K562 (cell line): ENCODE measurements around the gene LIF. TPM values are rescaled to one million over a fixed set of nuclear protein-coding genes. Genes with fewer than 3 reads are reported as not detected.

Experiments used
- BACH1 ChIP-seq: fragments of 200-800 bp; sonication (Bioruptor generic); IDR thresholded peaks from 2 replicates; pipeline ENCODE4 v1.6.1; 2016; ENCODE audit warnings: missing genetic modification characterization, missing compliant biosample characterization
- E2F5 ChIP-seq: sonication (generic); formaldehyde crosslinking; IDR thresholded peaks from 2 replicates; pipeline ENCODE4 v1.8.0; 2022; ENCODE audit warnings: mild to moderate bottlenecking, missing genetic modification reagents
- ERF ChIP-seq: fragments of 450-650 bp; formaldehyde crosslinking; IDR thresholded peaks from 2 replicates; pipeline ENCODE4 v1.4.0; 2020; ENCODE audit warnings: mild to moderate bottlenecking, mixed read lengths
- MAFF ChIP-seq: IDR thresholded peaks from 2 replicates; pipeline ENCODE4 v1.6.1; 2012; ENCODE audit warnings: low read length, improper control_type of control experiment
- NBN ChIP-seq: fragments of 450-650 bp; IDR thresholded peaks from 2 replicates; pipeline ENCODE4 v1.6.1; 2016; ENCODE audit warnings: low read depth, mild to moderate bottlenecking
- NFYB ChIP-seq: IDR thresholded peaks from 2 replicates; pipeline ENCODE4 v1.6.1; 2011; ENCODE audit warnings: mild to moderate bottlenecking, moderate library complexity; ENCODE audit not compliant: insufficient read length; ENCODE audit errors: extremely low read depth
- PCBP1 ChIP-seq: fragments of 200-400 bp; formaldehyde crosslinking; IDR thresholded peaks from 2 replicates; pipeline ENCODE4 v1.6.1; 2018; ENCODE audit warnings: mild to moderate bottlenecking, low read depth, low read length; ENCODE audit not compliant: poor library complexity, severe bottlenecking
- RBM39 ChIP-seq: fragments of 200-400 bp; formaldehyde crosslinking; optimal IDR thresholded peaks from 2 replicates; pipeline ENCODE3; 2018; ENCODE audit warnings: low read depth, low read length
- RCOR1 ChIP-seq, 2 experiments: IDR thresholded peaks; 2 replicates each; pipeline ENCODE4 v1.6.1; 2012; ENCODE audit warnings: low read depth in 2 of 2, low read length in 2 of 2, borderline replicate concordance in 1 of 2, improper control_type of control experiment in 1 of 2
- TSHZ1 ChIP-seq: fragments of 250-450 bp; sonication (Bioruptor Pico); IDR thresholded peaks from 2 replicates; pipeline ENCODE4 v1.4.0; 2020; ENCODE audit warnings: mild to moderate bottlenecking, moderate library complexity
- ZFX ChIP-seq: sonication (generic); formaldehyde crosslinking; IDR thresholded peaks from 2 replicates; pipeline ENCODE4 v1.8.0; 2022; ENCODE audit warnings: mild to moderate bottlenecking, missing genetic modification reagents, moderate library complexity
- ZNF318 ChIP-seq, 2 experiments: fragments of 450-650 bp; IDR thresholded peaks; 2 replicates each; pipeline ENCODE4 v1.6.1; 2016; ENCODE audit warnings: mild to moderate bottlenecking in 2 of 2, borderline replicate concordance in 1 of 2, low read depth in 1 of 2, moderate library complexity in 1 of 2
- polyA plus RNA-seq, 8 experiments: library from polyadenylated mRNA; depleted of rRNA in 4 of 8; stranded (reverse) in 5 of 8; unstranded in 3 of 8; fragments of >200 nt; fragmentation: Nextera tagmentation in 2 of 8; fragmentation: Illumina TruSeq in 1 of 8; extraction: Ambion mirVana in 2 of 8; extraction: Trizol in 1 of 8; gene quantifications; 2 replicates each; pipeline versions ENCODE4 v1.2.1 to v1.2.3, GENCODE V29; 2011 to 2014; ENCODE audit warnings: inconsistent platforms in 1 of 8, missing spikeins in 1 of 8
- total RNA-seq, 7 experiments: library from RNA; depleted of rRNA in 6 of 7; stranded (reverse); fragments of >200 nt in 6 of 7; fragmentation: Illumina TruSeq in 2 of 7; extraction: Trizol in 2 of 7; gene quantifications; 2 replicates each; pipeline versions ENCODE4 v1.2.1 to v1.2.3, GENCODE V29; 2011 to 2021; ENCODE audit warnings: low replicate concordance in 1 of 7

LIF gene
- total and polyA plus RNA-seq, 9 of the 15 experiments (the other 6 are each of a cell fraction or from before 2014, with no cell fraction given), result 0.05 to 0.39 (median 0.18) TPM; not detected in 3

GRCh38 chr22:30196141-30196879, 50.2 kb downstream of the LIF start (continued):
- peak in 1 of 2 experiments; percentile 74; a peak in 1 of 4 replicates for TF ChIP-seq ZNF318 (IDR thresholded peaks at IDR 0.05; ENCODE audit: borderline replicate concordance in 1 of 2, low read depth in 1 of 2)
- peak; percentile 34; the same call in 1 of the 2 replicates for TF ChIP-seq MAFF
- no peak for TF ChIP-seq PCBP1
- no peak for TF ChIP-seq NFYB
- no peak for TF ChIP-seq RBM39
- no peak for TF ChIP-seq ERF (CRISPR knock-in tag)
- 0 out of 4 replicates have a peak, but pooled peaks of 1 of the 2 experiments have one; percentile 6 for TF ChIP-seq RCOR1 (IDR thresholded peaks at IDR 0.05; ENCODE audit: borderline replicate concordance in 1 of 2, low read depth in 2 of 2, low read length in 2 of 2)
- TF ChIP-seq BACH1 (tag), result peak; percentile 61; the same call in 1 of the 2 replicates
- no peak for TF ChIP-seq ZFX
- TF ChIP-seq E2F5, result no peak
- TF ChIP-seq NBN, result no peak
- no peak for TF ChIP-seq TSHZ1
